ENCODE measurements around the gene CD70. TPM values are rescaled to one million over a fixed set of nuclear protein-coding genes. Genes with fewer than 3 reads are reported as not detected.
"Not testable (repeated sequence)": the region's sequence is repeated elsewhere in the genome, so short reads cannot be mapped to it uniquely, and the experiment has no call there.

CD70 gene
- 1.2 and 1.3 TPM in 2 replicates for total RNA-seq (2021)
- long read RNA-seq: 0 reads

DNA sequence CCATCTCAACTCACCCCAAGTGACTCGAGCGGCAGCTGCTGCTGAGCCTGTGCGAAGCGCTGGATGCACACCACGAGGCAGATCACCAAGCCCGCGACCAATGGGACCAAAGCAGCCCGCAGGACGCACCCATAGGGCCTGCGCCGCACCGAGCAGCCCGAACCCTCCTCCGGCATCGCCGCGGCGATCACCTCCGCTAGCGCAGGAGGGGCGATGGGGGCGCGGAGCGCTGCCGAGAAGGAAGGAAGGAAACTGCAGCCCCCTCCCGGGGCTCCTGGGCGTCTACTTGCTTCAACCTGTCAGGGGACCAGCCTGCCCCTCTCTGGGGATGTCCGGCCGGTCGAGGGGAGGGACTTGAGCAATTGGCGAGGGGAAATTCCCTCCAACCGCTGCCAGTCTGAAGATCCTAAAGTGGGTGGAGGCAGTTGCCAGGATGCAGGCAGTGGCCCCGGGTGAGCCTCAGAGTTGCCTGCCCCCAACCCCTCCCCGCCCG, at the start of gene CD70:
TSS of gene CD70 (minus strand) at position 324 of the 493 bp plus-strand sequence. CDS start at position 176, 148 bp downstream.
- Histone ChIP-seq H3T11ph (ENCODE audit: low read length) (no peak within 1 kb of the TSS), H3K4ac (ENCODE audit: low read depth, low read length) (no peak within 1 kb of the TSS), H3K79me2 (ENCODE audit: insufficient read depth, low read length) (no peaks in the 10 kb centered on the region), H2AK5ac (ENCODE audit: insufficient read length, low read length) (no peak within 1 kb of the TSS), H3K18ac (ENCODE audit: insufficient read length, low read depth, low read length) (no peak within 1 kb of the TSS), H3K23me2 (ENCODE audit: insufficient read length, low read depth, low read length, poor library complexity, severe bottlenecking) (peaks cover 31% of the 10 kb centered on the region), H2AFZ (ENCODE audit: low read length) (no peak within 1 kb of the TSS), H2BK15ac (ENCODE audit: low read depth, low read length) (no peak within 1 kb of the TSS), H2BK5ac (ENCODE audit: insufficient read length, low read length) (no peak within 1 kb of the TSS), H3K14ac (ENCODE audit: insufficient read depth, low read length) (no peak within 1 kb of the TSS; the same call in 1 of the 2 replicates), H2BK120ac (ENCODE audit: low read depth, low read length, poor library complexity, severe bottlenecking) (no peak within 1 kb of the TSS), H4K8ac (replicated peaks; ENCODE audit: insufficient read length, low read depth, low read length) (no peak within 1 kb of the TSS), H3K9me3 (ENCODE audit: control insufficient read depth, low read depth, low read length) (no peaks in the 10 kb centered on the region), H2BK12ac (ENCODE audit: insufficient read length, low read depth, low read length) (no peak within 1 kb of the TSS), H2BK20ac (ENCODE audit: low read depth, low read length, poor library complexity, severe bottlenecking) (no peak within 1 kb of the TSS), H3K9ac (ENCODE audit: extremely low read depth, insufficient read length, low read length) (no peak within 1 kb of the TSS), H3K27me3 (ENCODE audit: insufficient read depth, low read length) (peaks cover 35% of the 10 kb centered on the region; the same call in 1 of the 2 replicates), H3K56ac (ENCODE audit: insufficient read length, low read depth, low read length) (no peak within 1 kb of the TSS), H4K5ac (ENCODE audit: insufficient read length, low read depth, low read length) (no peak within 1 kb of the TSS), H3K23ac (ENCODE audit: insufficient read length, low read depth, low read length) (no peak within 1 kb of the TSS), H3K4me1 (ENCODE audit: insufficient read depth, low read length) (no peaks in the 10 kb centered on the region; the same call in 1 of the 2 replicates), H3K4me2 (ENCODE audit: insufficient read depth, insufficient read length, low read length) (peak within 1 kb of the TSS; percentile 97), H3K79me1 (ENCODE audit: insufficient read depth, low read depth, low read length, poor library complexity, severe bottlenecking) (no peaks in the 10 kb centered on the region), H3K27ac (ENCODE audit: insufficient read length, low read depth, low read length) (no peak within 1 kb of the TSS), H4K91ac (ENCODE audit: insufficient read length, low read depth, low read length) (no peak within 1 kb of the TSS), H4K20me1 (ENCODE audit: control insufficient read depth, insufficient read depth, insufficient read length) (peaks cover 2% of the 10 kb centered on the region)
- Mint-ChIP-seq H3K36me3 (ENCODE audit: insufficient read depth in 1 of 3, low read depth in 3 of 3) (no peaks in the 10 kb centered on the region), H3K27me3 (ENCODE audit: low read depth) (peaks cover 98% of the 10 kb centered on the region), H3K9me3 (peaks cover 4 to 16% of the 10 kb centered on the region in 2 experiments; a peak in 3 of 5 replicates), H3K4me3 (peak within 1 kb of the TSS; percentile 55 to 81), H3K4me1 (peaks cover 35 to 41% of the 10 kb centered on the region in 2 experiments), H3K27ac (no peak within 1 kb of the TSS)
- DNase-seq: peak; percentile 89
- TF ChIP-seq CTCF (conservative IDR thresholded peaks at IDR 0.05): no peak
- WGBS (ENCODE audit: extremely low coverage, insufficient read length, low lambda C conversion rate): no CpG with 5 or more reads among the region's 35 CpGs

GRCh38 chr19:6640333-6640732, 49.4 kb upstream of the CD70 start:
- H3K36me3 Mint-ChIP-seq (ENCODE audit: insufficient read depth in 1 of 3, low read depth in 3 of 3); H3K23me2 ChIP-seq (ENCODE audit: insufficient read length, low read depth, low read length, poor library complexity, severe bottlenecking): not testable (repeated sequence)

More at GRCh38 chr19:6640333-6640732, 49.4 kb upstream of the CD70 start:
- not testable (repeated sequence) for H2BK20ac ChIP-seq (ENCODE audit: low read depth, low read length, poor library complexity, severe bottlenecking); H3K27ac Mint-ChIP-seq; H3K79me1 ChIP-seq (ENCODE audit: insufficient read depth, low read depth, low read length, poor library complexity, severe bottlenecking); H2BK120ac ChIP-seq (ENCODE audit: low read depth, low read length, poor library complexity, severe bottlenecking); H3K27me3 ChIP-seq (ENCODE audit: insufficient read depth, low read length); H4K8ac ChIP-seq (replicated peaks; ENCODE audit: insufficient read length, low read depth, low read length); H2AFZ ChIP-seq (ENCODE audit: low read length); H2AK5ac ChIP-seq (ENCODE audit: insufficient read length, low read length); H3T11ph ChIP-seq (ENCODE audit: low read length); H3K4me1 ChIP-seq (ENCODE audit: insufficient read depth, low read length); H3K4me3 Mint-ChIP-seq; H3K9me3 ChIP-seq (ENCODE audit: control insufficient read depth, low read depth, low read length); H3K4me2 ChIP-seq (ENCODE audit: insufficient read depth, insufficient read length, low read length); H3K4ac ChIP-seq (ENCODE audit: low read depth, low read length); H3K27ac ChIP-seq (ENCODE audit: insufficient read length, low read depth, low read length); H2BK12ac ChIP-seq (ENCODE audit: insufficient read length, low read depth, low read length); H3K9ac ChIP-seq (ENCODE audit: extremely low read depth, insufficient read length, low read length); H3K23ac ChIP-seq (ENCODE audit: insufficient read length, low read depth, low read length); H3K56ac ChIP-seq (ENCODE audit: insufficient read length, low read depth, low read length); H2BK5ac ChIP-seq (ENCODE audit: insufficient read length, low read length); H3K27me3 Mint-ChIP-seq (ENCODE audit: low read depth); H2BK15ac ChIP-seq (ENCODE audit: low read depth, low read length); H3K18ac ChIP-seq (ENCODE audit: insufficient read length, low read depth, low read length); H3K14ac ChIP-seq (ENCODE audit: insufficient read depth, low read length); H4K91ac ChIP-seq (ENCODE audit: insufficient read length, low read depth, low read length); DNase-seq; H3K79me2 ChIP-seq (ENCODE audit: insufficient read depth, low read length); H4K20me1 ChIP-seq (ENCODE audit: control insufficient read depth, insufficient read depth, insufficient read length); H4K5ac ChIP-seq (ENCODE audit: insufficient read length, low read depth, low read length); H3K4me1 Mint-ChIP-seq
- no CpG with 5 or more reads among the region's 9 CpGs for WGBS (ENCODE audit: extremely low coverage, insufficient read length, low lambda C conversion rate)
- H3K9me3 Mint-ChIP-seq: peaks cover 2 to 47% of the 10 kb centered on the region in 2 experiments; a peak in 4 of 5 replicates
